Activated CD4-positive, alpha-beta T cell treated with anti-CD3 and anti-CD28 coated beads for 36 hours (primary cell): Measurements from ENCODE around the gene USP24. TPM values are rescaled to one million over a fixed set of nuclear protein-coding genes. Genes with fewer than 3 reads are reported as not detected.

Experiments
- ATAC-seq: fragments of 200-7000 bp; cut with Tn5 transposase; one replicate; pipeline ENCODE4 v1.10.0; 2021; ENCODE audit warnings: mild to moderate bottlenecking, moderate library complexity
- CTCF ChIA-PET: fragments of 350-600 bp; sonication (Branson Sonifier 250); formaldehyde crosslinking; loops from one replicate; lab custom pipeline; 2021; ENCODE audit warnings: antibody characterized with exemption; lab: Charles Lee
- POLR2A ChIA-PET: fragments of 350-600 bp; sonication (Branson Sonifier 250); formaldehyde crosslinking; loops from one replicate; lab custom pipeline; 2021; ENCODE audit warnings: antibody characterized with exemption, inconsistent platforms; lab: Charles Lee
- DNase-seq: peaks from one replicate; pipeline ENCODE4 v3.0.0-alpha.2; 2020
- H3K27ac Mint-ChIP-seq: one replicate; pipeline ENCODE4 v1.8.0; 2021; ENCODE audit warnings: mixed read lengths
- H3K27me3 Mint-ChIP-seq: one replicate; pipeline ENCODE4 v1.8.0; 2021; ENCODE audit warnings: mixed read lengths
- H3K36me3 Mint-ChIP-seq: one replicate; pipeline ENCODE4 v1.8.0; 2021; ENCODE audit warnings: low read depth, mixed read lengths
- H3K4me1 Mint-ChIP-seq: one replicate; pipeline ENCODE4 v1.8.0; 2021; ENCODE audit warnings: mixed read lengths
- H3K4me3 Mint-ChIP-seq: one replicate; pipeline ENCODE4 v1.8.0; 2021; ENCODE audit warnings: mild to moderate bottlenecking, moderate library complexity, mixed read lengths
- H3K9me3 Mint-ChIP-seq: one replicate; pipeline ENCODE4 v1.8.0; 2021; ENCODE audit warnings: low read depth, mixed read lengths
- intact Hi-C, 2 experiments: fragments of 100-400 bp; cut with DNase I in 1 of 2; cut with micrococcal nuclease in 1 of 2; formaldehyde crosslinking; loops; one replicate each; pipeline versions ENCODE4 v1.14.2 to v1.15.1; 2022 to 2024; cut with DNase I, micrococcal nuclease
- total RNA-seq, 2 experiments: library from RNA; stranded (reverse); gene quantifications; one replicate each; pipeline ENCODE4 v1.2.3, GENCODE V29; 2021

Gene USP24
- total RNA-seq, 2 experiments from 2014 or later, result 37.0 to 39.7 TPM

- ATAC-seq (no peak), DNase-seq (no peak)
- H3K4me3 Mint-ChIP-seq, result no peak overlapping the region
- no peaks in the 10 kb centered on the region for H3K9me3 Mint-ChIP-seq
- CTCF ChIA-PET, result interaction anchor here (0.9 to 11.7 kb wide), 7 partner anchors 11 to 197 kb away, joined by 3 to 133 read pairs (median 5); no protein-coding TSS in a partner anchor
- intact Hi-C loops, result loop anchor here (2.0 to 10.0 kb wide), 3 partner anchors 73 to 1443 kb away; partner anchors contain the start of gene USP24 (in 2 of the 2)
- H3K36me3 Mint-ChIP-seq, result peaks cover 32% of the 10 kb centered on the region
- H3K27me3 Mint-ChIP-seq, result no peaks in the 10 kb centered on the region
- H3K4me1 Mint-ChIP-seq, result peaks cover 15% of the 10 kb centered on the region
- peak overlapping the region; percentile 65 for H3K27ac Mint-ChIP-seq
- POLR2A ChIA-PET, result no interaction called here
These were observed 73.8 kb downstream of the USP24 start for GRCh38 chr1:55141295-55141893.

GRCh38 chr1:55140546-55140983, 74.6 kb downstream of the USP24 start:
- ChIA-PET POLR2A (interaction anchor here (1.1 kb wide), 1 partner anchor 137 kb away, joined by 3 read pairs; no protein-coding TSS in a partner anchor), CTCF (interaction anchor here (0.9 to 11.7 kb wide), 6 partner anchors 13 to 197 kb away, joined by 3 to 133 read pairs (median 6); no protein-coding TSS in a partner anchor)
- Mint-ChIP-seq H3K9me3 (no peaks in the 10 kb centered on the region), H3K27ac (peak overlapping the region; percentile 67), H3K36me3 (peaks cover 25% of the 10 kb centered on the region), H3K27me3 (no peaks in the 10 kb centered on the region), H3K4me1 (peaks cover 15% of the 10 kb centered on the region), H3K4me3 (no peak overlapping the region)
- peak; percentile 96 for ATAC-seq
- intact Hi-C loops, result loop anchor here (1.0 to 10.0 kb wide), 5 partner anchors 74 to 1444 kb away; partner anchors contain the start of gene USP24 (in 2 of the 2)
- DNase-seq, result peak; percentile 84

- H3K36me3 Mint-ChIP-seq, result peaks cover 24% of the 10 kb centered on the region
- H3K27ac Mint-ChIP-seq, result no peak overlapping the region
- ATAC-seq, result no peak
- POLR2A ChIA-PET, result interaction anchor here (1.1 kb wide), 1 partner anchor 137 kb away, joined by 3 read pairs; no protein-coding TSS in a partner anchor
- H3K27me3 Mint-ChIP-seq, result no peaks in the 10 kb centered on the region
- no peaks in the 10 kb centered on the region for H3K9me3 Mint-ChIP-seq
- no peak for DNase-seq
- H3K4me1 Mint-ChIP-seq, result peaks cover 15% of the 10 kb centered on the region
- no peak overlapping the region for H3K4me3 Mint-ChIP-seq
- CTCF ChIA-PET, result interaction anchor here (0.7 to 11.7 kb wide), 9 partner anchors 10 to 197 kb away, joined by 3 to 133 read pairs (median 4); no protein-coding TSS in a partner anchor
- intact Hi-C loops, result loop anchor here (1.0 to 10.0 kb wide), 5 partner anchors 75 to 1445 kb away; partner anchors contain the start of gene USP24 (in 2 of the 2)
These were observed 75.0 kb downstream of the USP24 start for GRCh38 chr1:55140137-55140536.

GRCh38 chr1:55138823-55139222, 76.3 kb downstream of the USP24 start:
- CTCF ChIA-PET, result interaction anchor here (1.1 to 11.7 kb wide), 7 partner anchors 8 to 145 kb away, joined by 3 to 133 read pairs (median 5); no protein-coding TSS in a partner anchor

GRCh38 chr1:55134152-55134808, 80.9 kb downstream of the USP24 start:
- ChIA-PET POLR2A (no interaction called here), CTCF (interaction anchor here (1.2 to 11.7 kb wide), 2 partner anchors 9 to 144 kb away, joined by 3 to 133 read pairs; no protein-coding TSS in a partner anchor)
- intact Hi-C loops, result no loop called here

More at GRCh38 chr1:55138823-55139222, 76.3 kb downstream of the USP24 start:
- no peak for DNase-seq
- no peak overlapping the region for H3K4me3 Mint-ChIP-seq
- no peaks in the 10 kb centered on the region for H3K9me3 Mint-ChIP-seq
- H3K36me3 Mint-ChIP-seq, result peaks cover 30% of the 10 kb centered on the region
- POLR2A ChIA-PET, result no interaction called here
- no peak for ATAC-seq
- H3K4me1 Mint-ChIP-seq, result peaks cover 15% of the 10 kb centered on the region
- H3K27ac Mint-ChIP-seq, result peak overlapping the region; percentile 33
- intact Hi-C loops, result no loop called here
- no peaks in the 10 kb centered on the region for H3K27me3 Mint-ChIP-seq

GRCh38 chr1:55131801-55132200, 83.4 kb downstream of the USP24 start:
- no peak for DNase-seq
- Mint-ChIP-seq H3K27me3 (no peaks in the 10 kb centered on the region), H3K4me3 (no peak overlapping the region), H3K4me1 (peaks cover 27% of the 10 kb centered on the region), H3K36me3 (peaks cover 54% of the 10 kb centered on the region), H3K27ac (no peak overlapping the region), H3K9me3 (no peaks in the 10 kb centered on the region)
- intact Hi-C loops, result no loop called here
- no peak for ATAC-seq
- ChIA-PET POLR2A (no interaction called here), CTCF (interaction anchor here (0.6 kb wide), 1 partner anchor 126 kb away, joined by 3 read pairs; no protein-coding TSS in a partner anchor)

More at GRCh38 chr1:55134152-55134808, 80.9 kb downstream of the USP24 start:
- no peaks in the 10 kb centered on the region for H3K9me3 Mint-ChIP-seq
- no peak overlapping the region for H3K4me3 Mint-ChIP-seq
- peaks cover 13% of the 10 kb centered on the region for H3K4me1 Mint-ChIP-seq
- H3K27me3 Mint-ChIP-seq, result no peaks in the 10 kb centered on the region
- ATAC-seq, result no peak
- H3K36me3 Mint-ChIP-seq, result peaks cover 43% of the 10 kb centered on the region
- no peak for DNase-seq
- H3K27ac Mint-ChIP-seq, result no peak overlapping the region

- H3K4me3 Mint-ChIP-seq, result no peak overlapping the region
- no peaks in the 10 kb centered on the region for H3K27me3 Mint-ChIP-seq
- ChIA-PET POLR2A (no interaction called here), CTCF (interaction anchor here (1.1 kb wide), 1 partner anchor 8 kb away, joined by 6 read pairs; no protein-coding TSS in a partner anchor)
- H3K9me3 Mint-ChIP-seq, result no peaks in the 10 kb centered on the region
- H3K4me1 Mint-ChIP-seq, result peaks cover 27% of the 10 kb centered on the region
- intact Hi-C loops, result no loop called here
- H3K36me3 Mint-ChIP-seq, result peaks cover 60% of the 10 kb centered on the region
- ATAC-seq, result no peak
- DNase-seq, result no peak
- no peak overlapping the region for H3K27ac Mint-ChIP-seq
These were observed 83.9 kb downstream of the USP24 start for GRCh38 chr1:55131218-55131617.

- DNase-seq, result no peak
- Mint-ChIP-seq H3K4me1 (peaks cover 30% of the 10 kb centered on the region), H3K4me3 (no peak overlapping the region), H3K36me3 (peaks cover 62% of the 10 kb centered on the region), H3K27ac (peak overlapping the region; percentile 33), H3K9me3 (no peaks in the 10 kb centered on the region), H3K27me3 (no peaks in the 10 kb centered on the region)
- ChIA-PET POLR2A (interaction anchor here (1.2 kb wide), 1 partner anchor 86 kb away, joined by 3 read pairs; the partner anchor contains the start of gene USP24), CTCF (interaction anchor here (0.7 to 2.0 kb wide), 3 partner anchors 10 to 41 kb away, joined by 3 to 9 read pairs (median 4); no protein-coding TSS in a partner anchor)
- intact Hi-C loops, result no loop called here
- ATAC-seq, result no peak
These were observed 85.9 kb downstream of the USP24 start for GRCh38 chr1:55129194-55129728.

- ChIA-PET POLR2A (no interaction called here), CTCF (interaction anchor here (0.7 to 1.8 kb wide), 4 partner anchors 9 to 149 kb away, joined by 3 to 5 read pairs (median 4); no protein-coding TSS in a partner anchor)
- Mint-ChIP-seq H3K4me1 (peaks cover 30% of the 10 kb centered on the region), H3K27ac (peak overlapping the region; percentile 76), H3K27me3 (no peaks in the 10 kb centered on the region), H3K4me3 (no peak overlapping the region), H3K36me3 (peaks cover 58% of the 10 kb centered on the region), H3K9me3 (no peaks in the 10 kb centered on the region)
- intact Hi-C loops, result loop anchor here in 1 of 2 experiments (1.0 kb wide), 1 partner anchor 41 kb away; no protein-coding TSS in a partner anchor
- DNase-seq (no peak), ATAC-seq (peak; percentile 1)
These were observed 86.7 kb downstream of the USP24 start for GRCh38 chr1:55128418-55128995.

- ChIA-PET CTCF (interaction anchor here (0.7 to 1.8 kb wide), 4 partner anchors 10 to 150 kb away, joined by 3 to 5 read pairs (median 4); no protein-coding TSS in a partner anchor), POLR2A (no interaction called here)
- H3K36me3 Mint-ChIP-seq, result peaks cover 63% of the 10 kb centered on the region
- intact Hi-C loops, result loop anchor here in 1 of 2 experiments (1.0 kb wide), 1 partner anchor 41 kb away; no protein-coding TSS in a partner anchor
- H3K4me1 Mint-ChIP-seq, result peaks cover 30% of the 10 kb centered on the region
- no peak overlapping the region for H3K4me3 Mint-ChIP-seq
- H3K27me3 Mint-ChIP-seq, result no peaks in the 10 kb centered on the region
- no peaks in the 10 kb centered on the region for H3K9me3 Mint-ChIP-seq
- peak; percentile 92 for ATAC-seq
- peak overlapping the region; percentile 76 for H3K27ac Mint-ChIP-seq
- peak; percentile 26 for DNase-seq
These were observed 87.3 kb downstream of the USP24 start for GRCh38 chr1:55127827-55128343.
